AG04450 (cell line): ENCODE results near the gene ZNF536. TPM values are rescaled to one million over a fixed set of nuclear protein-coding genes. Genes with fewer than 3 reads are reported as not detected.

ENCODE experiments used
- CTCF ChIA-PET: fragments of 300-600, 350-600 bp; formaldehyde crosslinking; extraction: SDS; loops from one replicate; lab custom pipeline; 2022; ENCODE audit warnings: antibody characterized with exemption, inconsistent platforms; lab: Charles Lee
- POLR2A ChIA-PET: fragments of 350-600 bp; formaldehyde crosslinking; extraction: SDS; loops from one replicate; lab custom pipeline; 2021; ENCODE audit warnings: antibody characterized with exemption, inconsistent platforms; lab: Yijun Ruan, JAX
- DNase-seq: peaks from one replicate; pipeline ENCODE4 v3.0.0-alpha.2; 2011; ENCODE audit warnings: low read depth, low spot score
- H3K27ac ChIP-seq: one replicate; pipeline ENCODE4 v1.5.1; 2012; ENCODE audit warnings: low read depth, low read length, control low read depth
- H3K27me3 ChIP-seq: one replicate; pipeline ENCODE4 v1.6.0; 2012; ENCODE audit warnings: low read length; ENCODE audit not compliant: control insufficient read depth, insufficient read depth
- H3K4me3 ChIP-seq: 2 replicates; pipeline ENCODE4 v1.5.1; 2011; ENCODE audit warnings: mild to moderate bottlenecking, low read depth, low read length, control low read depth
- H3K9me3 ChIP-seq: 2 replicates; pipeline ENCODE4 v1.5.1; 2012; ENCODE audit warnings: low read length; ENCODE audit not compliant: control insufficient read depth, insufficient read depth
- polyA plus RNA-seq: library from polyadenylated mRNA; depleted of rRNA; stranded (reverse); fragments of >200 nt; gene quantifications from 2 replicates; pipeline ENCODE4 v1.2.3, GENCODE V29; 2011
- TF ChIP-seq, protein P1 (sequence below): IDR thresholded peaks from 2 replicates; pipeline ENCODE4 v1.5.1; 2011; ENCODE audit warnings: low read depth, low read length, control low read depth, inconsistent platforms

The ZNF536 gene
- polyA plus RNA-seq, 1 experiment: not detected

DNA sequence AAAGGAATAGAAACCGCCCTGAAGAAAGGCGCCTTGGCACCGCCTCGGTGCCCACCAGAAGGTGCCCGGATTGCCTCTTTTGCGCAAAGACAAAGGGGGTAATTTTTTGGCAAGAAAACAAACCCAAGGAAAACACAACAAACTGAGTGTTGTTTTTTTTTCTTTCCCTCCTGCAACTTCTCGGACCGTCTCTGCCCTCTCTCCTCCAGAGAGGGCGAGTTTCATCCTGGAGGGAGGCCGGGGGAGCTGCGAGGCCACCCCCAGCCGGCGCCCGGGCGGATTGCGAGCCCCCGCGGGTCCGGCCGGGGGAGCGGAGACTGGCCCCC lies 2.3 kb downstream of the ZNF536 start:
- H3K4me3 ChIP-seq: no peak overlapping the region
- H3K27ac ChIP-seq: no peak overlapping the region
- no peaks in the 10 kb centered on the region for H3K27me3 ChIP-seq
- CTCF ChIA-PET: no interaction called here
- TF ChIP-seq, protein P1, sequence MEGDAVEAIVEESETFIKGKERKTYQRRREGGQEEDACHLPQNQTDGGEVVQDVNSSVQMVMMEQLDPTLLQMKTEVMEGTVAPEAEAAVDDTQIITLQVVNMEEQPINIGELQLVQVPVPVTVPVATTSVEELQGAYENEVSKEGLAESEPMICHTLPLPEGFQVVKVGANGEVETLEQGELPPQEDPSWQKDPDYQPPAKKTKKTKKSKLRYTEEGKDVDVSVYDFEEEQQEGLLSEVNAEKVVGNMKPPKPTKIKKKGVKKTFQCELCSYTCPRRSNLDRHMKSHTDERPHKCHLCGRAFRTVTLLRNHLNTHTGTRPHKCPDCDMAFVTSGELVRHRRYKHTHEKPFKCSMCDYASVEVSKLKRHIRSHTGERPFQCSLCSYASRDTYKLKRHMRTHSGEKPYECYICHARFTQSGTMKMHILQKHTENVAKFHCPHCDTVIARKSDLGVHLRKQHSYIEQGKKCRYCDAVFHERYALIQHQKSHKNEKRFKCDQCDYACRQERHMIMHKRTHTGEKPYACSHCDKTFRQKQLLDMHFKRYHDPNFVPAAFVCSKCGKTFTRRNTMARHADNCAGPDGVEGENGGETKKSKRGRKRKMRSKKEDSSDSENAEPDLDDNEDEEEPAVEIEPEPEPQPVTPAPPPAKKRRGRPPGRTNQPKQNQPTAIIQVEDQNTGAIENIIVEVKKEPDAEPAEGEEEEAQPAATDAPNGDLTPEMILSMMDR: no peak
- peaks cover 39% of the 10 kb centered on the region for H3K9me3 ChIP-seq
- DNase-seq: no peak
- POLR2A ChIA-PET: no interaction called here

DNA sequence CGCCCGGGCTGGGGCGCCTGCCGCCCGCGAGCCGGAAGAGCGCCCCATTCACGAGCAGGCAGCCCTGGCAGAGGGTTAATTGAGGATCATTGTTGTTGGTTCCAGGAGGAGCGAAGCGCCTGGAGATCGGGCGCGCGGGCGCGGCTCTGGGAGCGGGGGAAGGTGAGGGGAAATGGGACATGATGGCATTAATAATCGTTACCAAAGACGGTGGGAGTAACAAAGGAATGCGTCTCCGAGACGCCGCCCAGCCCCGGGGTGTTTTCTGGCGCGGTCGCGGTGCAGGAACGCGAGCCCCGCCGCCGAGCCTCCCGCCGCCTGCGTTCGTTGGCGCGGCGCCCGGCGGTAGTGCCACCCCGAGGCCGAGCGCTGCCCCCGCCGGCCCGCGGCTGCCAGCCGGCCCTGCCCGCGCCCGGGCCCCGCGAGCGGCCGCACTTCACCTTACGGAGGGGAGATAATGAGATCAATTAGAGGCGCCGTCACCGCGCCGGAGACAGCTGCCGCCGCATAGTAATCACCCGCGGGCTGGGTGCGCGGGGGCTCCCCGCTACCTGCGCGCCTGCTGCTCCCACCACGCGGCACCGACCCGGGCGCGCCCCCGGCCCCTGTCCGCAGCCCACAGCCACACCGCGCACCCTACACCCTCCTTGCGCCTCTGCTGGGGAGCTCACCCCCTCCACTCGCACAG lies 2.8 kb downstream of the ZNF536 start:
- Histone ChIP-seq H3K9me3 (peaks cover 43% of the 10 kb centered on the region), H3K27ac (no peak overlapping the region)
- CTCF ChIA-PET: no interaction called here

DNA sequence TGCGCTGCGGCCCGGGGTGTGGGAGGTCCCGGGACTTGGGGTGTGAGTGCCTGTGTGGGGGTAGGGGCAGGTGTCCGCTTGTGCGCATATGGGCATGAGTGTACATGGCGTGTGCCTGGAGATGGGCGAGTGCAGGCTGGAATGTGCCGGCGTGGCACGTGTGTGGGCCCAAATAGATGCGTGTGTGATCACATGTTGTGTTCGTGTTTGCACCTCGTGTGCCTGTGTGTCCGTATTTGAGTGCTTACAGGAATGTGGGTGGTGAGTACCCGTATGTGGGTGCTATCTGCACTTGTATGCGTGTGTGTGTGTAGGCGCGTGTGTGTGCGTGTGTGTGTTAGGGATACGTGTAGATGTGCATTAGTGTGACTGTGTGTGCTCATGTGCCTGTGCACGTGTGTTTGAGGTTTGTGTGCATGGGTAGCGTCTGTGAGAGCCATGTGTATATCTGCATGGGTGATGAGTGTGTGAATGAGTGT lies 3.4 kb downstream of the ZNF536 start:
- H3K27ac ChIP-seq: no peak overlapping the region
- POLR2A ChIA-PET: no interaction called here

More for the DNA sequence above, 2.8 kb downstream of the ZNF536 start:
- no peaks in the 10 kb centered on the region for H3K27me3 ChIP-seq
- POLR2A ChIA-PET: no interaction called here
- TF ChIP-seq, protein P1: no peak
- no peak for DNase-seq
- no peak overlapping the region for H3K4me3 ChIP-seq

DNA sequence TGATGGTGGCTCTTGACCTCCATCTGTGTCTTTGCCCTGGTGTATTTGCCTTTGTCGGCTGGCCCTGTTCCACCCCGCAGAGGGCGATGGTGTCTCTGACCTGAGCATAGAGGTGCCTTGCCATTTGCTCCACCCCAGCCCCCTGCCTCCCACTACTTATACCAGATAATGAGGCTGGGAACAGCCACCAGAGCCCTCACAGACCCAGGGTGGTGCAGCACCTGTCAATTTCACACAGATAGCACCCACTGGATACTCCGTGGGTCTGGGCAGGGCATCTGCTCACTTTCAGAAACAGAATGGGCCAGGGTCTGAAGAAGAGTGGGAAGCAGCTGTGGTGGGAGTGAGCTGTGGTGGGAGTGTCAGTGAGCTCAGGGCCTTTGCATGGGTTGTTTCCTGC lies 4.1 kb downstream of the ZNF536 start:
- no peak for DNase-seq
- Histone ChIP-seq H3K27ac (no peak overlapping the region), H3K27me3 (no peaks in the 10 kb centered on the region), H3K9me3 (peaks cover 56% of the 10 kb centered on the region), H3K4me3 (no peak overlapping the region)
- POLR2A ChIA-PET: no interaction called here
- CTCF ChIA-PET: no interaction called here
- TF ChIP-seq, protein P1: no peak

More for the DNA sequence above, 3.4 kb downstream of the ZNF536 start:
- DNase-seq: no peak
- CTCF ChIA-PET: no interaction called here
- H3K4me3 ChIP-seq: no peak overlapping the region
- TF ChIP-seq, protein P1: no peak
- peaks cover 49% of the 10 kb centered on the region for H3K9me3 ChIP-seq
- no peaks in the 10 kb centered on the region for H3K27me3 ChIP-seq

DNA sequence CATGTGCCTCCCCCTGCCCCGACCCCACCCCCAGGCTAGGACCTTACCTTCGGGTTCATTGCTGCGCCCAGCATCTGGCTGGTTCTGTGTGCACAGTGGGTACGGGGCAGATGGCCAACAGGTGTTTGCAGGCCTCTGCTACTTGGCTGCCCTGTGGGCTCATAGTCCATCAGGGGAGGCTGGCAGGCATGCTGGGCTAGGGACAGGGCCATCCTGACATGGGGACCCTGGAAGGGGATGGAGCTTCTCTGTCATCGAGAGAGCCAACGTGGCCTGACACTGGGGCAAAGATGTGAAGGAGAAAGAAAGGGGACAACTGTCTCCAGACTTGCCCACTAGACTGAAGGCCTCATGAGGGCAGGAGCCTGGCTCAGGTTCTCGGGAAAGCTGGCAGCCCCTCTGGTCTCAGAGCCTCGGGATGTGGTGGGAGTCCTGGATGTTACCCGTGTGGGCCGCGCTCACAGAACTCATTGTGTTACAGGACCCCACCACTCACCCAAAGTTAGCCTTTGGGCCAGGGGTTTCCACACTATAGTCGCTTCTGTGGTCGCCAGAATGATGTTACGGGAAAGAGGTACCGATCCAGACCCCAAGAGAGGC lies 4.7 kb downstream of the ZNF536 start:
- H3K9me3 ChIP-seq: peaks cover 60% of the 10 kb centered on the region
- H3K27ac ChIP-seq: no peak overlapping the region
- no peak for DNase-seq
- no peak overlapping the region for H3K4me3 ChIP-seq
- no peaks in the 10 kb centered on the region for H3K27me3 ChIP-seq
- ChIA-PET CTCF (no interaction called here), POLR2A (no interaction called here)
- TF ChIP-seq, protein P1: no peak
